Osteoblast (primary cell): ENCODE results near the gene IL6ST. TPM values are rescaled to one million over a fixed set of nuclear protein-coding genes. Genes with fewer than 3 reads are reported as not detected.
"Not testable (repeated sequence)": the region's sequence is repeated elsewhere in the genome, so short reads cannot be mapped to it uniquely, and the experiment has no call there.

Experiments used
- DNase-seq: peaks from one replicate; pipeline ENCODE4 v3.0.0; 2011; ENCODE audit warnings: low spot score, mixed read lengths; ENCODE audit not compliant: insufficient read length; ENCODE audit errors: missing footprints
- H2AFZ ChIP-seq: 2 replicates; pipeline ENCODE4 v1.6.0; 2011; ENCODE audit warnings: mild to moderate bottlenecking, low read length
- H3K27ac ChIP-seq: 2 replicates; pipeline ENCODE4 v1.5.1; 2011; ENCODE audit warnings: mild to moderate bottlenecking, low read depth, low read length, moderate library complexity
- H3K27me3 ChIP-seq: 2 replicates; pipeline ENCODE4 v1.6.0; 2012; ENCODE audit warnings: mild to moderate bottlenecking, control low read depth, inconsistent platforms, low read length, moderate library complexity; ENCODE audit not compliant: insufficient read depth
- H3K36me3 ChIP-seq: 2 replicates; pipeline ENCODE4 v1.5.1; 2011; ENCODE audit warnings: mild to moderate bottlenecking, low read length, control low read depth, moderate library complexity; ENCODE audit not compliant: insufficient read depth
- H3K4me1 ChIP-seq: 2 replicates; pipeline ENCODE4 v1.5.1; 2011; ENCODE audit warnings: mild to moderate bottlenecking, low read length, control low read depth, moderate library complexity; ENCODE audit not compliant: insufficient read depth
- H3K4me2 ChIP-seq: 2 replicates; pipeline ENCODE4 v1.6.0; 2011; ENCODE audit warnings: mild to moderate bottlenecking, low read length; ENCODE audit not compliant: insufficient read depth
- H3K4me3 ChIP-seq: fragments of 200-600 bp; sonication (generic); 3 replicates; pipeline ENCODE4 v1.5.1; 2012; ENCODE audit warnings: mild to moderate bottlenecking, low read length, inconsistent platforms; ENCODE audit not compliant: insufficient read depth
- H3K79me2 ChIP-seq: 2 replicates; pipeline ENCODE4 v1.6.0; 2012; ENCODE audit warnings: mild to moderate bottlenecking, low read length, control low read depth, inconsistent platforms; ENCODE audit not compliant: insufficient read depth
- H3K9me3 ChIP-seq: 2 replicates; pipeline ENCODE4 v1.5.1; 2011; ENCODE audit warnings: low read depth, low read length, control low read depth
- H4K20me1 ChIP-seq: 2 replicates; pipeline ENCODE4 v1.6.0; 2012; ENCODE audit warnings: mild to moderate bottlenecking, low read length, control low read depth; ENCODE audit not compliant: insufficient read depth
- total RNA-seq: library from RNA; depleted of rRNA; stranded (reverse); fragments of >200 nt; gene quantifications from 2 replicates; pipeline ENCODE4 v1.2.3, GENCODE V29; 2012
- TF ChIP-seq, protein P1 (sequence below): IDR thresholded peaks from 2 replicates; pipeline ENCODE4 v1.5.1; 2011; ENCODE audit warnings: mild to moderate bottlenecking, low read depth, low read length, moderate library complexity; ENCODE audit errors: extremely low read depth

IL6ST gene
- total RNA-seq, 1 donor = 804 TPM

DNA sequence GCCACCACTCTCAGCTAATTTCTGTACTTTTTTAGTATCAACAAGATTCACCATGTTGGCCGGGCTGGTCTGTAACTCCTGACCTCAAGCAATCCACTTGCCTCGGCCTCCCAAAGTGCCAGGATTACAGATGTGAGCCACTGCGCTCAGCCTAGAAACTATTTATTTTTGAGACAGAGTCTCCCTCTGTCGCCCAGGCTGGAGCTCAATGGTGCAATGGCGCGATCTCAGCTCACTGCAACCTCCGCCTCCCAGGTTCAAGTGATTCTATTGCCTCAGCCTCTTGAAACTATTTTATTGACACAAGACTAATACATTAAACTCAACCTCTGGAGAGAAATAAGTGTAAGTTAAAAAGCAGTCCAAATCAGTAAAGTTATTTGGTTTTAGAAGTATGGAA lies 34.0 kb downstream of the IL6ST start:
- H3K27ac ChIP-seq = no peak overlapping the region
- TF ChIP-seq, protein P1, sequence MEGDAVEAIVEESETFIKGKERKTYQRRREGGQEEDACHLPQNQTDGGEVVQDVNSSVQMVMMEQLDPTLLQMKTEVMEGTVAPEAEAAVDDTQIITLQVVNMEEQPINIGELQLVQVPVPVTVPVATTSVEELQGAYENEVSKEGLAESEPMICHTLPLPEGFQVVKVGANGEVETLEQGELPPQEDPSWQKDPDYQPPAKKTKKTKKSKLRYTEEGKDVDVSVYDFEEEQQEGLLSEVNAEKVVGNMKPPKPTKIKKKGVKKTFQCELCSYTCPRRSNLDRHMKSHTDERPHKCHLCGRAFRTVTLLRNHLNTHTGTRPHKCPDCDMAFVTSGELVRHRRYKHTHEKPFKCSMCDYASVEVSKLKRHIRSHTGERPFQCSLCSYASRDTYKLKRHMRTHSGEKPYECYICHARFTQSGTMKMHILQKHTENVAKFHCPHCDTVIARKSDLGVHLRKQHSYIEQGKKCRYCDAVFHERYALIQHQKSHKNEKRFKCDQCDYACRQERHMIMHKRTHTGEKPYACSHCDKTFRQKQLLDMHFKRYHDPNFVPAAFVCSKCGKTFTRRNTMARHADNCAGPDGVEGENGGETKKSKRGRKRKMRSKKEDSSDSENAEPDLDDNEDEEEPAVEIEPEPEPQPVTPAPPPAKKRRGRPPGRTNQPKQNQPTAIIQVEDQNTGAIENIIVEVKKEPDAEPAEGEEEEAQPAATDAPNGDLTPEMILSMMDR = no peak
- no peaks in the 10 kb centered on the region for H3K9me3 ChIP-seq
- H2AFZ ChIP-seq = no peak overlapping the region
- no peaks in the 10 kb centered on the region for H3K4me1 ChIP-seq
- H3K36me3 ChIP-seq = peaks cover 82% of the 10 kb centered on the region
- H3K4me3 ChIP-seq = no peak overlapping the region
- no peaks in the 10 kb centered on the region for H3K27me3 ChIP-seq
- no peaks in the 10 kb centered on the region for H4K20me1 ChIP-seq
- peaks cover 9% of the 10 kb centered on the region for H3K79me2 ChIP-seq
- DNase-seq = no peak
- no peak overlapping the region for H3K4me2 ChIP-seq

DNA sequence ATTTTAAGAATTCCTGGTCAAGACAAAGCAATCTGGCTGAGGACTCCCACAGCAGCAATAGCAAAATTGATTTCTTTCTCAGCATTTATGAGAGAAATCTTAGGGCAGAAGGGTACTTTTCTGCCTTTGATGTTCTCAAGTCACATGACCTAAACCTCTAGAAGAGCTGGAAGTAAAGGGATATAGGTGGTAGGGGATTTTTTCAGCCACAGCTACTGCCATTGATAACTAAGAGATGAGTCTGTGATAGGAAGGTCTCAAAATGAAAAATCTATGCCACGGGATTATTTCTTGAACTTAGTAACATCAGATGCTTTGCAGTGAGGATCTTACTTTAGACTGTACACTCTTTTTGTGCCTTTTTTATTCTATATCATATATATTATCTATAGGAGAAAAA lies 35.6 kb downstream of the IL6ST start:
- H2AFZ ChIP-seq = no peak overlapping the region
- DNase-seq = no peak
- H3K27ac ChIP-seq = no peak overlapping the region
- H3K4me1 ChIP-seq = no peaks in the 10 kb centered on the region
- H3K36me3 ChIP-seq = peaks cover 90% of the 10 kb centered on the region
- H3K4me3 ChIP-seq = no peak overlapping the region
- peaks cover 6% of the 10 kb centered on the region for H3K79me2 ChIP-seq
- H4K20me1 ChIP-seq = no peaks in the 10 kb centered on the region
- H3K27me3 ChIP-seq = no peaks in the 10 kb centered on the region
- TF ChIP-seq, protein P1 = no peak
- H3K4me2 ChIP-seq = no peak overlapping the region
- H3K9me3 ChIP-seq = no peaks in the 10 kb centered on the region

DNA sequence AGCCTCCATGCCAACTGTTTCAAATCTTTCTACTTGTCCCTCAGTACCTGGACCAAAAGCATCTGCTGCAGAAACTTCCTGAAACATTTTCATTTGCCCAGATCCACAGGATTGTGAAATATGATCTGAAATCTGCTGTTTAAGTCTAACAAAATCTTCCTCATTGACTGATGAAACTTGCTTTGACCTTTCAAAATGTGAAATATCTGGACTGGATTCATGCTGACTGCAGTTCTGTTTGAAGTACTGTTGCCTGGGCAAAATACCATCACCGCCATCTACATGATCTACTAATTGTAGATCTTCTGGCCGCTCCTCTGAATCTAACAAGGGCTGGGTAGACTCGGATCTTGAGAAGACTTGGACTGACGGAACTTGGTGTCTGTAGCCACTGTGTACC lies 53.6 kb downstream of the IL6ST start:
- not testable (repeated sequence) for H2AFZ ChIP-seq, H3K9me3 ChIP-seq, H3K4me3 ChIP-seq, H3K4me1 ChIP-seq, DNase-seq, H3K27ac ChIP-seq, H4K20me1 ChIP-seq, H3K4me2 ChIP-seq, H3K79me2 ChIP-seq, H3K27me3 ChIP-seq
- peaks cover 67% of the 10 kb centered on the region for H3K36me3 ChIP-seq

DNA sequence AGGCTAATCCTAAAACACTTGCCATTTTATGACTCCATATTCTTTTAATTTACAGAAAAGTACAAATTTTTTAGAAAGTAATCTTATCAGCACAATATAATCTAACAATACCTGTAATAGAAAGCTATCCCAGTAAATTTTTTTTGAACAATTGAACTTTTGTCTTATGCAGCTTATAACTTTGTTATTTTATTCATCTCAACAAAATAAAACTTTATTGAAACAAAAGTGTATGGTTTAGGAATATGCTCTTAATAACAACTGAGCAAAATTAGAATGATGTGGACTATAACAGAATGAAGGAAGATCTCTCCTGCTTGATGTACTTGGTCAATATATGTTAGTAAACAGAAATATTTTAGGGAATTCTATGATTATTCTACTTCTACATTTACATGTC lies 57.2 kb downstream of the IL6ST start:
- H3K27ac ChIP-seq, H3K4me3 ChIP-seq, H3K4me2 ChIP-seq, DNase-seq, H3K27me3 ChIP-seq, H3K79me2 ChIP-seq, H4K20me1 ChIP-seq, H2AFZ ChIP-seq, H3K9me3 ChIP-seq: not testable (repeated sequence)
- Histone ChIP-seq H3K4me1 (peaks cover 14% of the 10 kb centered on the region), H3K36me3 (peaks cover 51% of the 10 kb centered on the region)

DNA sequence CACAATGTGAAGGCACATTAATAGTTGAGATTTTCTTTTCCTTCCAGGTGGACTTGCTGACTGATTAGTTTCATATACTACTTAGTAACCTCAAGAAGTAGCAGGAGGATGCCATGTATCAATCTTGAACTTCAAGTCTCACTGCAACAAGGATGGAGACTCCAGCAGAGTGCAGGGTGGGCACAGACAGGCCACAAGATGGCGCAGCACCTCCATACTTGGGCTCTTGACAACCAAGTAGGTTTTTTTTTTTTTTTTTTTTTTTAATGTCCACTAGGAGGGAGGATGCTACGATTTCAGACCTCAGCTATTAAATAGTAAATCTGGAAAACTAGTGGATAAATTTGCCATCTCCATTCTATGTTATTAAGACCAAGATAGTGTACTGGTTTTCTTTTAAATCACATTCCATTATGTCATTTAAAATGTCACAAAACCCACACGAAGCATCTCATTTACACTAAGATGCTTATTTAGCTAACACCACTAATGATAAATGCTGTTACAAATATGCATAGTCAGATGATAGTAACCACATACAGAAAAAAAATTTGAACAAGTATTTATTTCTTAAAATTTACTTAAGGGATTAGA lies 58.6 kb downstream of the IL6ST start:
- no peak overlapping the region for H3K4me3 ChIP-seq
- TF ChIP-seq, protein P1 = peak; percentile 97
- no peak overlapping the region for H2AFZ ChIP-seq
- peaks cover 37% of the 10 kb centered on the region for H3K36me3 ChIP-seq
- no peak overlapping the region for H3K27ac ChIP-seq
- H3K79me2 ChIP-seq = no peaks in the 10 kb centered on the region
- H3K4me1 ChIP-seq = peaks cover 14% of the 10 kb centered on the region
- no peaks in the 10 kb centered on the region for H3K27me3 ChIP-seq
- no peak overlapping the region for H3K4me2 ChIP-seq
- peaks cover 5% of the 10 kb centered on the region for H4K20me1 ChIP-seq
- peak; percentile 95 for DNase-seq
- H3K9me3 ChIP-seq = no peaks in the 10 kb centered on the region
